SK-N-SH (cell line): ENCODE measurements around the gene TMEM132E. TPM values are rescaled to one million over a fixed set of nuclear protein-coding genes. Genes with fewer than 3 reads are reported as not detected.

Experiments used
- CTCF ChIA-PET: fragments of 300-600, 350-600 bp; formaldehyde crosslinking; extraction: SDS; loops from one replicate; lab custom pipeline; 2021; lab: Yijun Ruan, JAX
- POLR2A ChIA-PET: fragments of 350-600 bp; sonication (Branson Sonifier 250); formaldehyde crosslinking; extraction: SDS; loops from one replicate; lab custom pipeline; 2020; ENCODE audit warnings: antibody characterized with exemption, inconsistent platforms; lab: Yijun Ruan, JAX
- DNase-seq: peaks from one replicate; pipeline ENCODE4 v3.0.0; 2012
- H2AFZ ChIP-seq: fragments of 200-600 bp; sonication (generic); 2 replicates; pipeline ENCODE4 v1.8.1; 2016; ENCODE audit warnings: antibody characterized with exemption, mild to moderate bottlenecking, low read depth
- H3F3A ChIP-seq: fragments of 200-600 bp; sonication (generic); replicated peaks from 2 replicates; pipeline ENCODE3; 2016; ENCODE audit warnings: antibody characterized with exemption, mild to moderate bottlenecking; ENCODE audit not compliant: insufficient read depth
- H3K27ac ChIP-seq, 2 experiments: fragments of 200-500 bp in 1 of 2; fragments of 200-600 bp in 1 of 2; sonication (Bioruptor generic) in 1 of 2; sonication (generic), shearing (Covaris generic) in 1 of 2; 2 replicates each; pipeline versions ENCODE4 v1.5.1 to v1.6.1; 2014 to 2016; ENCODE audit warnings: low read depth in 2 of 2, inconsistent platforms in 1 of 2, low read length in 1 of 2, mild to moderate bottlenecking in 1 of 2, mixed read lengths in 1 of 2
- H3K27me3 ChIP-seq: fragments of 200-600 bp; sonication (generic), shearing (Covaris generic); 2 replicates; pipeline ENCODE4 v1.6.1; 2016; ENCODE audit warnings: mixed run types; ENCODE audit not compliant: insufficient read depth
- H3K36me3 ChIP-seq, 2 experiments: fragments of 200-500 bp in 1 of 2; fragments of 200-600 bp in 1 of 2; sonication (Bioruptor generic) in 1 of 2; sonication (generic) in 1 of 2; replicated peaks in 1 of 2; 2 replicates each; pipeline versions ENCODE3 to v1.5.1; 2014 to 2016; ENCODE audit warnings: low read length in 1 of 2, mild to moderate bottlenecking in 1 of 2; ENCODE audit not compliant: insufficient read depth in 2 of 2, control insufficient read depth in 1 of 2
- H3K4me1 ChIP-seq, 2 experiments: fragments of 200-500 bp in 1 of 2; fragments of 200-600 bp in 1 of 2; sonication (Bioruptor generic) in 1 of 2; sonication (generic), shearing (Covaris generic) in 1 of 2; 2 replicates each; pipeline versions ENCODE4 v1.5.1 to v1.6.1; 2014 to 2016; ENCODE audit warnings: low read depth in 1 of 2, low read length in 1 of 2, mixed run types in 1 of 2; ENCODE audit not compliant: insufficient read depth in 2 of 2, control insufficient read depth in 1 of 2
- H3K4me2 ChIP-seq: fragments of 200-600 bp; sonication (generic), shearing (Covaris generic); 2 replicates; pipeline ENCODE4 v1.6.1; 2017; ENCODE audit warnings: mixed run types
- H3K4me3 ChIP-seq, 2 experiments: fragments of 200-500 bp in 1 of 2; fragments of 200-600 bp in 1 of 2; sonication (Bioruptor generic) in 1 of 2; sonication (generic), shearing (Covaris generic) in 1 of 2; 2 replicates each; pipeline versions ENCODE4 v1.5.1 to v1.8.1; 2014 to 2016; ENCODE audit warnings: low read depth in 2 of 2, inconsistent platforms in 1 of 2, low read length in 1 of 2, mild to moderate bottlenecking in 1 of 2, mixed read lengths in 1 of 2, moderate library complexity in 1 of 2
- H3K79me2 ChIP-seq: fragments of 200-600 bp; sonication (generic); 2 replicates; pipeline ENCODE4 v1.8.1; 2017; ENCODE audit warnings: mild to moderate bottlenecking; ENCODE audit not compliant: insufficient read depth
- H3K9ac ChIP-seq: fragments of 200-600 bp; sonication (generic); 2 replicates; pipeline ENCODE4 v1.6.1; 2017; ENCODE audit warnings: mixed run types
- H3K9me2 ChIP-seq: fragments of 200-600 bp; sonication (generic); 2 replicates; pipeline ENCODE4 v1.6.1; 2017; ENCODE audit warnings: mixed run types
- H3K9me3 ChIP-seq: fragments of 200-600 bp; sonication (generic); 2 replicates; pipeline ENCODE4 v1.6.1; 2017; ENCODE audit warnings: mixed run types, mild to moderate bottlenecking, moderate library complexity
- H4K20me1 ChIP-seq: fragments of 200-600 bp; sonication (generic); 2 replicates; pipeline ENCODE4 v1.6.1; 2017; ENCODE audit warnings: mild to moderate bottlenecking, mixed run types; ENCODE audit not compliant: insufficient read depth
- CHD2 ChIP-seq: fragments of 150-350 bp; IDR thresholded peaks from 2 replicates; pipeline ENCODE4 v1.6.1; 2018; ENCODE audit warnings: low read length; ENCODE audit not compliant: partially characterized antibody
- FOSL2 ChIP-seq: IDR thresholded peaks from 2 replicates; pipeline ENCODE4 v1.4.0; 2012; ENCODE audit warnings: low read depth, mild to moderate bottlenecking, moderate library complexity, borderline replicate concordance
- GABPA ChIP-seq: IDR thresholded peaks from 2 replicates; pipeline ENCODE4 v1.4.0; 2012; ENCODE audit warnings: low read depth, mild to moderate bottlenecking
- GATA2 ChIP-seq: sonication (generic); formaldehyde crosslinking; IDR thresholded peaks from 2 replicates; pipeline ENCODE4 v1.5.0; 2020; ENCODE audit warnings: mild to moderate bottlenecking, missing genetic modification reagents
- MAX ChIP-seq: IDR thresholded peaks from 2 replicates; pipeline ENCODE4 v1.4.0; 2012; ENCODE audit warnings: low read depth
- MEF2A ChIP-seq: IDR thresholded peaks from 2 replicates; pipeline ENCODE4 v1.4.0; 2012; ENCODE audit warnings: low read depth, borderline replicate concordance
- RAD21 ChIP-seq: IDR thresholded peaks from 2 replicates; pipeline ENCODE4 v1.6.1; 2012; ENCODE audit warnings: mild to moderate bottlenecking, low read length
- WGBS: methylation state at CpG from one replicate; pipeline ENCODE4 v1.1.6; 2017; ENCODE audit warnings: low lambda C conversion rate; 5-methylcytosine and 5-hydroxymethylcytosine counted together
- polyA plus RNA-seq, 3 experiments: library from polyadenylated mRNA; depleted of rRNA; stranded (reverse); fragments of >200 nt; gene quantifications; 2 replicates each; pipeline ENCODE4 v1.2.3, GENCODE V29; 2012

The TMEM132E gene
- polyA plus RNA-seq, 1 of the 3 experiments (the other 2 are of a cell fraction) = not detected

- H3K4me2 ChIP-seq = no peak overlapping the region
- TF ChIP-seq MEF2A = no peak
- no peak for TF ChIP-seq FOSL2
- TF ChIP-seq CHD2 = no peak
- TF ChIP-seq, all 33 proteins: peak for 0
- Histone ChIP-seq H3K4me1 (peaks cover 0 to 24% of the 10 kb centered on the region in 2 experiments; a peak in 2 of 4 replicates), H3K4me3 (no peak overlapping the region), H2AFZ (no peak overlapping the region), H3K27ac (no peak overlapping the region), H4K20me1 (no peaks in the 10 kb centered on the region), H3K9me3 (no peaks in the 10 kb centered on the region), H3K36me3 (no peaks in the 10 kb centered on the region), H3K27me3 (no peaks in the 10 kb centered on the region), H3K9me2 (no peaks in the 10 kb centered on the region), H3F3A (no peaks in the 10 kb centered on the region), H3K79me2 (no peaks in the 10 kb centered on the region), H3K9ac (no peak overlapping the region)
- no peak for DNase-seq
- ChIA-PET CTCF (interaction anchor here (1.0 to 8.3 kb wide), 3 partner anchors 15 to 42 kb away, joined by 3 to 60 read pairs (median 6); no protein-coding TSS in a partner anchor), POLR2A (no interaction called here)
- WGBS = 53% methylated on average over 9 of the region's 10 CpGs
These were observed 43.7 kb downstream of the TMEM132E start for GRCh38 chr17:34622862-34623623.

GRCh38 chr17:34623856-34624766, 44.7 kb downstream of the TMEM132E start:
- ChIA-PET CTCF (interaction anchor here (1.0 to 8.3 kb wide), 2 partner anchors 14 to 43 kb away, joined by 3 to 60 read pairs; no protein-coding TSS in a partner anchor), POLR2A (no interaction called here)
- Histone ChIP-seq H3K4me2 (no peak overlapping the region), H2AFZ (no peak overlapping the region), H3K4me3 (no peak overlapping the region), H3K27me3 (no peaks in the 10 kb centered on the region), H3K9me2 (no peaks in the 10 kb centered on the region), H3K9ac (no peak overlapping the region), H3K4me1 (peaks cover 0 to 24% of the 10 kb centered on the region in 2 experiments; a peak in 2 of 4 replicates), H3K36me3 (no peaks in the 10 kb centered on the region), H3K9me3 (no peaks in the 10 kb centered on the region), H3K79me2 (no peaks in the 10 kb centered on the region), H4K20me1 (no peaks in the 10 kb centered on the region), H3K27ac (no peak overlapping the region), H3F3A (no peaks in the 10 kb centered on the region)
- TF ChIP-seq GATA2 (CRISPR knock-in tag) (peak; percentile 21; the same call in 1 of the 2 replicates), GABPA (no peak), RAD21 (peak; percentile 23; the same call in 1 of the 2 replicates)
- no peak for DNase-seq
- 44% methylated on average over 11 of the region's 12 CpGs for WGBS

GRCh38 chr17:34624767-34625383, 45.5 kb downstream of the TMEM132E start:
- Histone ChIP-seq H3K9ac (no peak overlapping the region), H3K9me3 (no peaks in the 10 kb centered on the region), H3K79me2 (no peaks in the 10 kb centered on the region), H3K27me3 (no peaks in the 10 kb centered on the region), H3K4me2 (no peak overlapping the region), H2AFZ (no peak overlapping the region), H3K27ac (no peak overlapping the region), H4K20me1 (no peaks in the 10 kb centered on the region), H3K4me1 (peaks cover 0 to 17% of the 10 kb centered on the region in 2 experiments; a peak in 1 of 4 replicates), H3K4me3 (no peak overlapping the region), H3F3A (no peaks in the 10 kb centered on the region), H3K36me3 (no peaks in the 10 kb centered on the region), H3K9me2 (no peaks in the 10 kb centered on the region)
- 25% methylated on average over 7 of the region's 7 CpGs for WGBS
- DNase-seq = peak; percentile 60
- CTCF ChIA-PET = interaction anchor here (0.6 to 8.3 kb wide), 2 partner anchors 13 to 81 kb away, joined by 3 to 60 read pairs; no protein-coding TSS in a partner anchor
- POLR2A ChIA-PET = no interaction called here
- no peak for TF ChIP-seq MAX
